Endodermal cell (in vitro differentiated cells): Measurements from ENCODE around the gene HMGA1. TPM values are rescaled to one million over a fixed set of nuclear protein-coding genes. Genes with fewer than 3 reads are reported as not detected.

ENCODE experiments used
- DNase-seq: peaks from one replicate; pipeline ENCODE4 v3.0.0-alpha.2; 2017
- H3K27ac ChIP-seq: 2 replicates; pipeline ENCODE4 v1.5.1; 2013; ENCODE audit warnings: mild to moderate bottlenecking, low read depth, low read length, moderate library complexity
- H3K27me3 ChIP-seq: 2 replicates; pipeline ENCODE4 v1.6.1; 2013; ENCODE audit warnings: mild to moderate bottlenecking, low read length, moderate library complexity; ENCODE audit not compliant: insufficient read depth, control insufficient read depth, poor library complexity, severe bottlenecking
- H3K36me3 ChIP-seq: 2 replicates; pipeline ENCODE4 v1.7.0; 2013; ENCODE audit warnings: mild to moderate bottlenecking, low read length, moderate library complexity; ENCODE audit not compliant: control insufficient read depth, insufficient read depth
- H3K4me1 ChIP-seq: one replicate; pipeline ENCODE4 v1.7.0; 2013; ENCODE audit warnings: low read length; ENCODE audit not compliant: control insufficient read depth, insufficient read depth
- H3K4me3 ChIP-seq: 2 replicates; pipeline ENCODE4 v1.5.1; 2013; ENCODE audit warnings: mild to moderate bottlenecking, low read length, moderate library complexity
- H3K9ac ChIP-seq: 2 replicates; pipeline ENCODE4 v1.6.1; 2013; ENCODE audit warnings: mild to moderate bottlenecking, low read length, moderate library complexity; ENCODE audit not compliant: poor library complexity, severe bottlenecking; ENCODE audit errors: extremely low read depth
- H3K9me3 ChIP-seq: 2 replicates; pipeline ENCODE4 v1.6.1; 2013; ENCODE audit warnings: mild to moderate bottlenecking, low read length, moderate library complexity; ENCODE audit not compliant: control insufficient read depth
- H3K27ac Mint-ChIP-seq: 2 replicates; pipeline ENCODE4 v1.8.0; 2020; ENCODE audit warnings: mixed read lengths
- H3K27me3 Mint-ChIP-seq: 2 replicates; pipeline ENCODE4 v1.8.0; 2021; ENCODE audit warnings: mild to moderate bottlenecking, mixed read lengths; ENCODE audit not compliant: insufficient read depth
- H3K36me3 Mint-ChIP-seq: 2 replicates; pipeline ENCODE4 v1.8.0; 2020; ENCODE audit warnings: low read depth, mixed read lengths
- H3K4me1 Mint-ChIP-seq: 2 replicates; pipeline ENCODE4 v1.8.0; 2020; ENCODE audit warnings: mixed read lengths
- H3K4me3 Mint-ChIP-seq: 2 replicates; pipeline ENCODE4 v1.8.0; 2020; ENCODE audit warnings: mild to moderate bottlenecking, moderate library complexity, mixed read lengths
- H3K9me3 Mint-ChIP-seq: 2 replicates; pipeline ENCODE4 v1.8.0; 2020; ENCODE audit warnings: mild to moderate bottlenecking, mixed read lengths
- WGBS, 2 experiments: methylation state at CpG; one replicate each; pipeline versions ENCODE4 v1.1.5 to v1.1.7; 2013; ENCODE audit warnings: missing lambda C conversion rate in 2 of 2, mixed read lengths in 1 of 2; ENCODE audit not compliant: insufficient coverage in 1 of 2, insufficient read length in 1 of 2; 5-methylcytosine and 5-hydroxymethylcytosine counted together
- total RNA-seq, 2 donors: library from RNA; stranded (reverse); fragmentation: NEBNext Ultra II Directional in 1 of 2; extraction: Animal tissue kit (Norgen Biotek cat#: 25700) in 1 of 2; gene quantifications; 2 replicates in 1 of 2; 3 replicates in 1 of 2; pipeline ENCODE4 v1.2.1, GENCODE V29; 2021
- TF ChIP-seq, protein P1 (sequence below): fragments of 200-600 bp; sonication (generic); conservative IDR thresholded peaks from 2 replicates; pipeline ENCODE4 v1.5.0; 2021; ENCODE audit warnings: antibody characterized with exemption, mild to moderate bottlenecking

The HMGA1 gene
- total RNA-seq, 2 donors from 2014 or later: 1,306 to 1,595 TPM

DNA sequence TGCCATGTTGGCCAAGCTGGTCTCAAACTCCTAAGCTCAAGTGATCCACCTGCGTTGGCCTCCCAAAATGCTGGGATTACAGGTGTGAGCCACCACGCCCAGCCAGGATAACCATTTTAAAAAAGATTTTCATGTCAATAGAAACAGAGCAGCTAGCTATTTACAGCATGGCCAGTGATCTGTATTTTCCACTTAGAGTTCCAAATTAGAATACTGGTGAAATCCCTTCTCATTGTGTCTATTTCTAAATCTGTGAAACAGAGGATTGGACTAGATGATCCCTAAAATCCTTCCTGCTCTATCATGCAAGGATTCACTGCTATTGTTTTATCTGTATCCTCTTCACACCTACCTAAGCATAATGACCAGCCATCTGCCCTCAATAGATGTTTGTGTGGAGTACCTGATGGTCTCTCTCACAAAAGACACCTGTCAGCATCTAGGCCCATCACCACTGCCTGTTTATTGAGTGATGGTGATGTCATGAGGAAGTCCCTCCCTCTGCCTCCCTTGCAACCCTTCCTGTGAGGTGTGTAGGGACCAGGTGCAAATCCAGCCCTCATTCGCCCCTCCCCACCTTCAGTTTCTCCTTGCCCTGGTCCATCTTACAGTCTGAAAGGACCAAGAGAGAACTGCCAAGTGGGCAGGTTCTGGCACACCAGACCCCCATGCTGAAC, 38.6 kb downstream of the HMGA1 start:
- Histone ChIP-seq H3K27ac (no peak overlapping the region), H3K27me3 (no peaks in the 10 kb centered on the region), H3K36me3 (no peaks in the 10 kb centered on the region), H3K9ac (no peak overlapping the region), H3K4me3 (no peak overlapping the region), H3K9me3 (no peaks in the 10 kb centered on the region), H3K4me1 (no peaks in the 10 kb centered on the region)
- H3K36me3 Mint-ChIP-seq: peaks cover 14% of the 10 kb centered on the region
- DNase-seq: no peak
- H3K27ac Mint-ChIP-seq: no peak overlapping the region
- H3K27me3 Mint-ChIP-seq: peaks cover 2% of the 10 kb centered on the region
- WGBS, 2 experiments: 76 to 95% methylated on average over 3 of the region's 3 CpGs
- peaks cover 5% of the 10 kb centered on the region for H3K4me1 Mint-ChIP-seq
- H3K4me3 Mint-ChIP-seq: no peak overlapping the region
- TF ChIP-seq, protein P1, sequence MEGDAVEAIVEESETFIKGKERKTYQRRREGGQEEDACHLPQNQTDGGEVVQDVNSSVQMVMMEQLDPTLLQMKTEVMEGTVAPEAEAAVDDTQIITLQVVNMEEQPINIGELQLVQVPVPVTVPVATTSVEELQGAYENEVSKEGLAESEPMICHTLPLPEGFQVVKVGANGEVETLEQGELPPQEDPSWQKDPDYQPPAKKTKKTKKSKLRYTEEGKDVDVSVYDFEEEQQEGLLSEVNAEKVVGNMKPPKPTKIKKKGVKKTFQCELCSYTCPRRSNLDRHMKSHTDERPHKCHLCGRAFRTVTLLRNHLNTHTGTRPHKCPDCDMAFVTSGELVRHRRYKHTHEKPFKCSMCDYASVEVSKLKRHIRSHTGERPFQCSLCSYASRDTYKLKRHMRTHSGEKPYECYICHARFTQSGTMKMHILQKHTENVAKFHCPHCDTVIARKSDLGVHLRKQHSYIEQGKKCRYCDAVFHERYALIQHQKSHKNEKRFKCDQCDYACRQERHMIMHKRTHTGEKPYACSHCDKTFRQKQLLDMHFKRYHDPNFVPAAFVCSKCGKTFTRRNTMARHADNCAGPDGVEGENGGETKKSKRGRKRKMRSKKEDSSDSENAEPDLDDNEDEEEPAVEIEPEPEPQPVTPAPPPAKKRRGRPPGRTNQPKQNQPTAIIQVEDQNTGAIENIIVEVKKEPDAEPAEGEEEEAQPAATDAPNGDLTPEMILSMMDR: no peak
- H3K9me3 Mint-ChIP-seq: no peaks in the 10 kb centered on the region

DNA sequence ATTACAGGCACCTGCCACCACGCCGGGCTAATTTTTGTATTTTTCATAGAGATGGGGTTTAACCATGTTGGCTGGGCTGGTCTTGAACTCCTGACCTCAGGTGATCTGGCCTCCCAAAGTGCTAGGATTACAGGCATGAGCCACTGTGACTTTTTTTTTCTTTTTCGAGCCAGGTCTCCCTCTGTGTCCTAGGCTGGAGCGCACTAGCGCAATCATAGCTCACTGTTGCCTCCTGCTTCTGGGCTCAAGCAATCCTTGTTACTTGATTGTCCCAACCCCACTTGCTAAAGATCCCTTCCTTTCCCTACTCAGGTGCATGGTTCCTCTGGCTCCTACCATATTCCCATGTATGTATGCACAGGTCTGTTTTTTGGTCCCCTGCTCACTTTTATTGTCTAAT, 39.5 kb downstream of the HMGA1 start:
- no peak for DNase-seq
- no peak overlapping the region for H3K9ac ChIP-seq
- peaks cover 6% of the 10 kb centered on the region for H3K36me3 ChIP-seq
- no peak overlapping the region for H3K27ac ChIP-seq
- no peaks in the 10 kb centered on the region for H3K4me1 ChIP-seq
- peaks cover 5% of the 10 kb centered on the region for H3K4me1 Mint-ChIP-seq
- H3K27me3 ChIP-seq: no peaks in the 10 kb centered on the region
- no peaks in the 10 kb centered on the region for H3K9me3 Mint-ChIP-seq
- peaks cover 2% of the 10 kb centered on the region for H3K27me3 Mint-ChIP-seq
- no peaks in the 10 kb centered on the region for H3K9me3 ChIP-seq
- no peak overlapping the region for H3K4me3 ChIP-seq
- H3K4me3 Mint-ChIP-seq: no peak overlapping the region
- 86 to 89% methylated on average over 5 of the region's 5 CpGs for WGBS, 2 experiments
- peaks cover 21% of the 10 kb centered on the region for H3K36me3 Mint-ChIP-seq
- TF ChIP-seq, protein P1: no peak
- no peak overlapping the region for H3K27ac Mint-ChIP-seq

DNA sequence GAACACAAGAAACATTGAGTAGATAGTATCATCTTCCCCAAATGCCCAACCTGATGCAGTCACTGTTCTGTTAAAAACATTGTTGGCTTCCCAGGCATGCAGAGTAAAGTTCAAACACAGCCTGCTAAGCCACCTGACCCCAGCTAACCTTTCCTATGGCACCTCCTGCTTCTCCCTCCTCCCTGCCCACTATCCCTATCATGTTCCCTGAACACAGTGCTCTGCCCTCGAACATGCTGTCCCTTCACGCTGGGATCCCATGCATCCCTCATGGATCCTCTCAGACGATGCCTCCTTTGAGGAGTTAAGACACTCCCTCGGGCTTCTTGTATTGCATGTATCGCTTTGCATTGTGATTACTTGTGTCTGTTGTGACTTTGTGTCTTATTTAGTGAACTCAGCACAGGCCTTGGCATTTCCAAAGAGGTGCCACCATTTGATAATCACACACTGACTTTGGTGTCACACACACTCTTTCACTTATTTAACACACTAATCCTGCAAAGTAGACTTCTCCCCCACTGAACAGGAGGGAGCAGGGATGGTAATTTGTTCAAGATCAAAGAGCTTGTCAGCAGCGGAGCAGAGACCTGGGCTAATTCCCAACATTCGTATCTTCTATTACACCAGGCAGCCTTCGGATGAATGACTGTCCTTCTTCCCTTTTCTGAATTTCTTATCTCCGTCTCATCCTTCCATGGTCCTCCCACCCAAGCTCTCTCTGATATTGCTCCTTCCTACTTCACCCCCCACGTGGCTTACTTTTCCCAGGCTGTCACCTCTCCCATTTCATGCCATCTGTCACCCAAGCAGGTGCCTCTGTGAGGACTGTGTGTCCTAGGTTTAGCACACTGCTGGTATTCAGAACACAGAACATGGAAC, 40.4 kb downstream of the HMGA1 start:
- H3K27ac ChIP-seq: no peak overlapping the region
- peaks cover 2% of the 10 kb centered on the region for H3K27me3 Mint-ChIP-seq
- no peaks in the 10 kb centered on the region for H3K27me3 ChIP-seq
- H3K4me3 Mint-ChIP-seq: no peak overlapping the region
- H3K36me3 ChIP-seq: peaks cover 15% of the 10 kb centered on the region
- no peak for DNase-seq
- 88 to 95% methylated on average over 6 to 10 of the region's 10 CpGs for WGBS, 2 experiments
- H3K27ac Mint-ChIP-seq: no peak overlapping the region
- TF ChIP-seq, protein P1: no peak
- H3K36me3 Mint-ChIP-seq: peaks cover 21% of the 10 kb centered on the region
- H3K9me3 Mint-ChIP-seq: no peaks in the 10 kb centered on the region
- H3K4me1 ChIP-seq: no peaks in the 10 kb centered on the region
- peaks cover 5% of the 10 kb centered on the region for H3K4me1 Mint-ChIP-seq
- no peak overlapping the region for H3K4me3 ChIP-seq
- H3K9me3 ChIP-seq: no peaks in the 10 kb centered on the region
- no peak overlapping the region for H3K9ac ChIP-seq
